Upper lobe of left lung (tissue), 6 donors: ENCODE measurements around the gene TNC. TPM values are rescaled to one million over a fixed set of nuclear protein-coding genes. Genes with fewer than 3 reads are reported as not detected.

Experiments used
- ATAC-seq, 2 donors: fragments of 200-7000 bp; cut with Tn5 transposase; one replicate each; pipeline ENCODE4 v1.9.1; 2022; ENCODE audit warnings: mild to moderate bottlenecking in 2 of 2, moderate library complexity in 2 of 2; ENCODE audit not compliant: low FRiP score in 2 of 2
- DNase-seq, 2 donors: peaks; one replicate each; pipeline ENCODE4 v3.0.0-alpha.2; 2019 to 2020
- H3K27ac ChIP-seq, 4 donors: fragments of 200-600 bp; sonication (generic); one replicate each; pipeline ENCODE4 v1.5.1; 2016 to 2019
- H3K27me3 ChIP-seq, 4 donors: fragments of 200-600 bp; sonication (generic); one replicate each; pipeline ENCODE4 v1.5.1; 2017 to 2019
- H3K36me3 ChIP-seq, 4 donors: fragments of 200-600 bp; sonication (generic); one replicate each; pipeline ENCODE4 v1.5.1; 2016 to 2019
- H3K4me1 ChIP-seq, 4 donors: fragments of 200-600 bp; sonication (generic); one replicate each; pipeline ENCODE4 v1.5.1; 2018 to 2019
- H3K4me3 ChIP-seq, 4 donors: fragments of 200-600 bp; sonication (generic); one replicate each; pipeline ENCODE4 v1.5.1; 2017 to 2019; ENCODE audit warnings: mild to moderate bottlenecking in 2 of 4, moderate library complexity in 1 of 4
- H3K9me3 ChIP-seq, 4 donors: fragments of 200-600 bp; sonication (generic); one replicate each; pipeline ENCODE4 v1.5.1; 2018 to 2019
- CTCF ChIP-seq, 6 experiments: fragments of 450-650 bp in 4 of 6; fragments of 200-600 bp in 2 of 6; sonication (generic) in 2 of 6; IDR thresholded peaks; one replicate each; pipeline ENCODE4 v1.5.1; 2016 to 2019; ENCODE audit warnings: antibody characterized with exemption in 6 of 6
- EP300 ChIP-seq, 4 donors: sonication (generic); formaldehyde crosslinking; IDR thresholded peaks; one replicate each; pipeline ENCODE4 v1.5.1; 2017; ENCODE audit warnings: antibody characterized with exemption in 4 of 4, control low read depth in 2 of 4
- POLR2A ChIP-seq, 4 donors: fragments of 450-650 bp; IDR thresholded peaks; one replicate each; pipeline ENCODE4 v1.5.1; 2016 to 2017; ENCODE audit warnings: antibody characterized with exemption in 4 of 4, mild to moderate bottlenecking in 2 of 4
- POLR2AphosphoS5 ChIP-seq, 2 donors: sonication (generic); formaldehyde crosslinking; IDR thresholded peaks; one replicate each; pipeline ENCODE4 v1.5.1; 2017; ENCODE audit warnings: antibody characterized with exemption in 2 of 2
- WGBS, 2 donors: methylation state at CpG; one replicate each; pipeline ENCODE4 v1.1.5; 2017 to 2018; 5-methylcytosine and 5-hydroxymethylcytosine counted together
- total RNA-seq, 6 donors: library from RNA; depleted of rRNA in 4 of 6; stranded (reverse); fragments of >200 nt in 4 of 6; gene quantifications; one replicate each; pipeline versions ENCODE4 v1.1.0 to v1.2.1, GENCODE V29; 2016 to 2021
- donor health status: DM: no; HTN: no; CAD: no; lungs with moderate emphysema.
- donor health status: DM: no; HTN: yes; CAD: no; lungs with severe emphysema.

TNC gene
- total RNA-seq, 6 donors from 2014 or later, result 7.3 to 53.5 (median 23.8) TPM

- TF ChIP-seq POLR2AphosphoS5 (IDR thresholded peaks at IDR 0.05) (no peak), EP300 (IDR thresholded peaks at IDR 0.05) (no peak), POLR2A (IDR thresholded peaks at IDR 0.05) (no peak), CTCF (IDR thresholded peaks at IDR 0.05) (no peak)
- no peaks in the 10 kb centered on the region for H3K9me3 ChIP-seq
Measured at GRCh38 chr9:115004545-115004944, 113.4 kb downstream of the TNC start.

GRCh38 chr9:115002371-115003120 is 115.4 kb downstream of the TNC start:
- WGBS, 2 donors, result 69 to 75% methylated on average over 8 of the region's 8 CpGs
- no peak overlapping the region for H3K27ac ChIP-seq
- ATAC-seq (no peak), DNase-seq (no peak)
- H3K36me3 ChIP-seq, result no peaks in the 10 kb centered on the region
- TF ChIP-seq POLR2AphosphoS5 (IDR thresholded peaks at IDR 0.05) (no peak), CTCF (IDR thresholded peaks at IDR 0.05) (no peak), POLR2A (IDR thresholded peaks at IDR 0.05) (no peak), EP300 (IDR thresholded peaks at IDR 0.05) (no peak)
- H3K4me3 ChIP-seq, result no peak overlapping the region
- no peaks in the 10 kb centered on the region for H3K9me3 ChIP-seq
- no peaks in the 10 kb centered on the region for H3K4me1 ChIP-seq
- no peaks in the 10 kb centered on the region for H3K27me3 ChIP-seq

More at GRCh38 chr9:115004545-115004944, 113.4 kb downstream of the TNC start:
- Histone ChIP-seq H3K4me1 (no peaks in the 10 kb centered on the region), H3K36me3 (no peaks in the 10 kb centered on the region), H3K4me3 (no peak overlapping the region), H3K27ac (no peak overlapping the region), H3K27me3 (no peaks in the 10 kb centered on the region)
- DNase-seq, result no peak
- WGBS, 2 donors, result 55 to 81% methylated on average over 2 of the region's 2 CpGs
- no peak for ATAC-seq

- TF ChIP-seq CTCF (IDR thresholded peaks at IDR 0.05) (no peak), POLR2AphosphoS5 (IDR thresholded peaks at IDR 0.05) (no peak)
- Histone ChIP-seq H3K36me3 (no peaks in the 10 kb centered on the region), H3K4me1 (peaks cover 0 to 12% (median 2%) of the 10 kb centered on the region in 4 donors), H3K27me3 (no peaks in the 10 kb centered on the region), H3K4me3 (no peak overlapping the region), H3K27ac (no peak overlapping the region), H3K9me3 (no peaks in the 10 kb centered on the region)
- ATAC-seq (no peak), DNase-seq (no peak)
- WGBS, 2 donors, result 73 to 78% methylated on average over 5 to 7 of the region's 7 CpGs
Measured at GRCh38 chr9:115000217-115000639, 117.7 kb downstream of the TNC start.

GRCh38 chr9:114998326-114998725 is 119.6 kb downstream of the TNC start:
- ATAC-seq (no peak), DNase-seq (no peak)
- 85 to 88% methylated on average over 2 of the region's 2 CpGs for WGBS, 2 donors
- Histone ChIP-seq H3K4me1 (peaks cover 0 to 12% (median 2%) of the 10 kb centered on the region in 4 donors), H3K9me3 (no peaks in the 10 kb centered on the region), H3K36me3 (no peaks in the 10 kb centered on the region), H3K4me3 (no peak overlapping the region), H3K27me3 (no peaks in the 10 kb centered on the region), H3K27ac (no peak overlapping the region)
- no peak for TF ChIP-seq POLR2AphosphoS5 (IDR thresholded peaks at IDR 0.05)
- TF ChIP-seq EP300 (IDR thresholded peaks at IDR 0.05), result no peak
- no peak for TF ChIP-seq POLR2A (IDR thresholded peaks at IDR 0.05)
- no peak for TF ChIP-seq CTCF (IDR thresholded peaks at IDR 0.05)
